Activated CD4-positive, alpha-beta T cell treated with anti-CD3 and anti-CD28 coated beads, Interleukin-2, amount 50 U/mL, for 24 hours (primary cell): ENCODE measurements around the gene XXYLT1.

ENCODE experiments used
- DNase-seq, 2 donors: peaks; one replicate each; pipeline ENCODE4 v3.0.0-alpha.2; 2020; ENCODE audit warnings: low read depth in 1 of 2, low spot score in 1 of 2

The XXYLT1 gene

GRCh38 chr3:195209083-195209846 is 61.7 kb downstream of the XXYLT1 start:
- DNase-seq, result no peak

- no peak for DNase-seq
Observed at GRCh38 chr3:195208631-195209030, 62.3 kb downstream of the XXYLT1 start.

GRCh38 chr3:195208183-195208582 is 62.8 kb downstream of the XXYLT1 start:
- no peak for DNase-seq

- no peak for DNase-seq
Observed at GRCh38 chr3:195207731-195208130, 63.2 kb downstream of the XXYLT1 start.

GRCh38 chr3:195207056-195207455 is 63.9 kb downstream of the XXYLT1 start:
- no peak for DNase-seq

- DNase-seq, result no peak
Observed at GRCh38 chr3:195204360-195205163, 66.4 kb downstream of the XXYLT1 start.

- no peak for DNase-seq
Observed at GRCh38 chr3:195203606-195204005, 67.4 kb downstream of the XXYLT1 start.

GRCh38 chr3:195201295-195201694 is 69.7 kb downstream of the XXYLT1 start:
- no peak for DNase-seq

GRCh38 chr3:195200010-195200822 is 70.7 kb downstream of the XXYLT1 start:
- DNase-seq, result no peak

- no peak for DNase-seq
Observed at GRCh38 chr3:195198426-195199346, 72.3 kb downstream of the XXYLT1 start.

- DNase-seq, result no peak
Observed at GRCh38 chr3:195197765-195198425, 73.1 kb downstream of the XXYLT1 start.

GRCh38 chr3:195196266-195196665 is 74.7 kb downstream of the XXYLT1 start:
- DNase-seq, result no peak

- no peak for DNase-seq
Observed at GRCh38 chr3:195195321-195196209, 75.4 kb downstream of the XXYLT1 start.

- no peak for DNase-seq
Observed at GRCh38 chr3:195194559-195195206, 76.3 kb downstream of the XXYLT1 start.

GRCh38 chr3:195191580-195191979 is 79.4 kb downstream of the XXYLT1 start:
- no peak for DNase-seq

- DNase-seq, result no peak
Observed at GRCh38 chr3:195189821-195190220, 81.1 kb downstream of the XXYLT1 start.

- no peak for DNase-seq
Observed at GRCh38 chr3:195188426-195188927, 82.5 kb downstream of the XXYLT1 start.
